ENCODE measurements around the gene PHLDB3.
"Not testable (repeated sequence)": the region's sequence is repeated elsewhere in the genome, so short reads cannot be mapped to it uniquely, and the experiment has no call there.

PHLDB3 gene

GRCh38 chr19:43526884-43527859 is 22.6 kb upstream of the PHLDB3 start, which contains the start of gene ETHE1:
TSS of gene ETHE1 (minus strand) at chr19:43527201. CDS start at chr19:43527177, 24 bp downstream.
- DNase-seq: peak in 1 of 2 experiments; percentile 45

GRCh38 chr19:43525836-43526771 is 21.6 kb upstream of the PHLDB3 start:
- DNase-seq: no peak

DNA sequence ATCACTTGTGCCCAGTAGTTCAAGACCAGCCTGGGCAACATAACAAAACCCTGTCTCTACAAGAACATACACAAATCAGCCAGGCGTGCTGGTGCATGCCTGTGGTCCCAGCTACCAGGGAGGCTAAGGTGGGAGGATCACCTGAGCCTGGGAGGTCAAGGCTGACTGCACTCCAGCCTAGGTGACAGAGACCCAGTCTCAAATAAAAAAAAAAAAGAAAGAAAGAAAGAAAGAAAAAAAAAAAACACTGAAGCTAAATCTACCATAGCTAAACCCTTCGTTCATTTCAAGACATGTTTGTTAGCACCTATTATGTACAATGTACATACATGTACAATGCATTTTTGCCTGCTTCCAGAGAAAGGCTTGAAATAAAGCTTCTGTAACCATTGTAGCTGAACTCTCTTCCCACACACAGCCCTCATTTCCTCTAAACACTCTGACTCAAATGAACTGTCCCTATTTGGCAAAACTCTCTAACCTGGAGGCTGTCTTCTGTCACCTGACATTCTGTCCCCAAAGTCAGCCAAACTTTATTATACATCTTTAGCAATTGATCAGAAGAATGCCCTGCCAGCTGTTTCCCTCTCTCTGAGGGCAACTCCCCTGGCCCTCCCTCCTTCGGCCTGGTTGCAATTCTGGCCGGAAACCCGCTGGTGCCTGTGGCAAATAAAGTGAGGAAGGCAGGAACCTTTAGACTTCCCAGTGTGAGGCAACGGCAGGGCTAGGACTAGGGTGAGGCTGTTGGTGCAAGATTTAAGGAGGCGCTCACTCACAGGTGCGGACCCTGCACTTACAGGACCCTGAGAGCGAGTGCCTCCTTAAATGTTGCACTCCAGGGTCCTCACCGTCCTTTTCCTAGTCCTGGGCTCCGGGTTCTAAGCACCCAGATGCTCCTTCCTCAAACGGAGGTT is 20.6 kb upstream of the PHLDB3 start:
- DNase-seq: no peak

GRCh38 chr19:43523696-43524095 is 19.1 kb upstream of the PHLDB3 start:
- DNase-seq: not testable (repeated sequence)

DNA sequence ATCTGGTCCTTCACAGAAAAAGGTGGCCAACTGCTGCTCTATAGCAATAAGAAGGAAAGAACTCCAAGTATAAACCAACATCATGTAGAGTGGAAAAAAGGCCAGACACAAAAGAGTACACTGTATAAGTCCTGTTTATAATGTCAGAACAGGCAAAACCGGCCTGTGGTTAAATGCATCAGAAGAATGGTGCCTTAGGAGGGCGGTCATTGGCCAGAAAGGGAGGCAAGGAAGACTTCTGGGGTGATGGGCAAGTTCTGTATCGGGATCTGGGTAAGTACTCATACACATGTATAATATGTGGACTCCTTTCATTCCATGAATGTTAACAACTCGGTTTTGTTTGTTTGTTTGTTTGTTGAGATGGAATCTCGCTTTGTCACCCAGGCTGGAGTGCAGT is 18.4 kb upstream of the PHLDB3 start:
- no peak for DNase-seq

GRCh38 chr19:43519436-43520088 is 15.0 kb upstream of the PHLDB3 start:
- peak; percentile 71 to 84 for DNase-seq

DNA sequence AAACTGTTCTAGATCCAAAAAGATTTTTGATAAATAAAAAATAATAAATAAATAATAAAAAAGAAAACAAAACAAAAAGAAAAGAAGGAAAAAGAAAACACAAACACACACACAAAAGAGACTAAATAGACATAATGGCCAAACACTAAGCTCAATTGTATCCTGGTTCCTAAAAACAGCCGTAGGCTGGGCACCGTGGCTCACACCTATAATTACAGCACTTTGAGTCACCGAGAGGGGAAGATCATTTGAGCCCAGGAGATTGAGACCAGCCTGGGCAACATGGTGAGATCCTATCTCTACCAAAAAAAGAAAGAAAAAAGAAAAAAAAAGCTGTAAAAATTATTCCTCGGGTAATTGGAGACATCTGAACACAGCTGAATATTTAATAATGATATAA is 13.5 kb upstream of the PHLDB3 start:
- no peak for DNase-seq

DNA sequence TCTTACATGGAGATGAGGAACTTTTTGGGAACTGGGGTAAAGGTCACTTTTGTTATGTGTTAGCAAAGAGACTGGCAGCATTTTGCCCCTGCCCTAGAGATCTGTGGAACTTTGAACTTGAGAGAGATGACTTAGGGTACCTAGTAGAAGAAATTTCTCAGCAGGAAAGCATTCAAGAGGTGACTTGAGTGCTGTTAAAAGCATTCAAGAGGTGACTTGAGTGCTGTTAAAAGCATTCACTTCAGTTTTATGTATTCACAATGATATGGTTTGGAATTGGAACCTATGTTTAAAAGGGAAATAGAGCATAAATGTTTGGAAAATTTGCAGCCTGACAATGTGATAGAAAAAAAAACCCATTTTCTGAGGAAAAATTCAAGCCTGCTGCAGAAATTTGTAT is 7.9 kb upstream of the PHLDB3 start:
- DNase-seq: not testable (repeated sequence)

- no peak for DNase-seq
Measured at GRCh38 chr19:43511324-43511723, 6.8 kb upstream of the PHLDB3 start.

DNA sequence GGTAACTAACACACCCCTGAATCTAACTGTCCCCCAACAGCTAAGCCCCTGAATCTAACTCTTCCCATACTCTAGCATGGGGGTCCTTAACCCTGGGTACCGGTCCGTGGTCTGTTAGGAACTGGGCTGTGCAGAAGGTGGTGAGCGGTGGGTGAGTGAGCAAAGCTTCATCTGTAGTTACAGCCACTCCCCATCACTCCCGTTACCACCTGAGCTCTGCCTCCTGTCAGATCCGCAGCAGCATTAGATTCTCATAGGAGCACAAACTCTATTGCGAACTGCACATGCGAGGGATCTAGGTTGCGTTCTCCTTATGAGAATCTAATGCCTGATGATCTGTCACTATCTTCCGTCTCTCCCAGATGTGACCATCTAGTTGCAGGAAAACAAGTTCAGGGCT is 6.2 kb upstream of the PHLDB3 start:
- no peak for DNase-seq

GRCh38 chr19:43507880-43508279 is 3.3 kb upstream of the PHLDB3 start:
- DNase-seq: no peak

DNA sequence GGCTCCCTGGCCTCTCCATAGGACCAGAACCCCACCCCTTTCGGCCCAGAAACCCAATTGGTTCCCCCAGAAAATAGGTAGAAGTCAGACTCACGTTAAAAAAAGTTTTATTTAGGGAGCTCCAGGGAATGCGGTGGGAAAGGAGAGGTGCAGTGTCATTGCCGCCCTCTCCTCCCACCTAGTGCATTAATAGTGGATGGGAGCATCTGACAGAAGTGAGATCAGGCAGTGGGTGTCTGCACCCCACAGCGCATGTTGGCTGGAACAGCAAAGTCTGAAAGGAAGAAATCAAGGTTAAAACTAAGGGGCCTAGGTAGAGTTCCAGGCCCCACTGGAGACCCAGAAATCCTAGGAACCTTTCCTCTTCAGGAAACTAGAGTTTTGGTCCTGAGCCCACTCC is 2.1 kb upstream of the PHLDB3 start:
- no peak for DNase-seq

DNA sequence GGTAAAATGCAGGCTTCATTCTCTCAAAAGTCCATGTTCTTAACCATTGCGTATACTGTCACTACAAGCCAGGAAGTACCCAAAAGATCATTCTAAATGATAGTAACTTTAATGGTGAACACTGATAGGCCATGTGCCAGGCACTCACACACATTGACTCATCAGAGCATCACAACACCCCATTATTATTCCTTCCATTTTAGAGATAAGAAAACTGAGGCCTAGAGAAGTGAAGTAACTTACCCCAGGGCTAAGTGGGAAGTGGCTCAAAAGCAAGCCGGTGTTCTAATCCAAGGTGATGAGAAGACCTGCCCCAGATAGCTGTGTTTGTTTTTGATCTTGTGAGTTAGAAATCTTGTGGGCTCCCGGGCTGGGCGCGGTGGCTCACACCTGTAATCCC is 1.4 kb upstream of the PHLDB3 start:
- DNase-seq: no peak

- no peak for DNase-seq
Measured at GRCh38 chr19:43505186-43505456, 575 bp upstream of the PHLDB3 start.

DNA sequence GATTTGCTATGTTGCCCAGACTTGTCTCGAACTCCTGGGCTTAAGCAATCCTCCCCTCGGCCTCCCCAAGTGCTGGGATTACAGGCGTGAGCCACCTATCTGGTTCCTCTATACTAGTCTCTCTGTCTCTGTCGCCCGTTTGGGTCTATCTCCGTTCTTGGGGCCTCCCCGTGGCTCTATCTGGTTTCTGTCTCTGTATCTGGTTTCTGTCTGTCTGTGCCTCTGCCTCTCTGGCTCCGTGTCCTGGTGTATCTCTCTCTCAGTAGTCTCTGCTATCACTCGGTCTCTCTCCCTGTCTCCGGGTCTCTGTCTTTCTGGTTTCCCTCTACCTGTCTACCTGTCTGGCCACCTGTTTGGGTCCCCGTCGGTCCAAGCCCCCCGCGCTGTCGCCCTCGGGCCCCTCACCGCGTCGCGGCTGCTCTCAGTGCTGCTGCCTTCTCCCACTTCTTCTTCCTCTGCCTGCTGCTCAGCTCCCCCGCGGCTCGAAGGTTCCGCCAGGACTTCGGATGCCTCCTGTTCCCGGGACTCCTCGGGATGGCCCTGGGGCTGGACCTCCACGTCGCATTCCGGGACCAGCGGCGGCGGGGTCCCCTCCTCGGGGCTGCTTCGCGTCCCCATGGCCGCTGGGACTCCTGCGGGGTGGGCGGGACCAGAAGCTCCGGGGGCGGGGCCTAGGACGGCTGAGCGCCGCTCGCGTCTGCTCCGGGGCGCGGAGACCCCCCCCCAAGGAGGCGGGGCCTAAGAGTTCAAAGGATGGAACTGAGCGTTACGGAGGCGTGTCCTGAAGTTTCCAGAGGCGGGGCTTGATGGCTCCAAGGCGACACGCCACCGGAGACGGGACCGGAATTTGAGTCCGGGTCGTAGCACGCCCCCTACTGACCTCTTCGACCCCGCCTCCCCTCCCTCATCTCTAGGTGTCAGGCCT is 783 bp downstream of the PHLDB3 start:
- DNase-seq: peak; percentile 81 to 85

- DNase-seq: no peak
Measured at GRCh38 chr19:43502419-43502976, 2.0 kb downstream of the PHLDB3 start.

- DNase-seq: no peak
Measured at GRCh38 chr19:43501661-43502418, 2.7 kb downstream of the PHLDB3 start.

DNA sequence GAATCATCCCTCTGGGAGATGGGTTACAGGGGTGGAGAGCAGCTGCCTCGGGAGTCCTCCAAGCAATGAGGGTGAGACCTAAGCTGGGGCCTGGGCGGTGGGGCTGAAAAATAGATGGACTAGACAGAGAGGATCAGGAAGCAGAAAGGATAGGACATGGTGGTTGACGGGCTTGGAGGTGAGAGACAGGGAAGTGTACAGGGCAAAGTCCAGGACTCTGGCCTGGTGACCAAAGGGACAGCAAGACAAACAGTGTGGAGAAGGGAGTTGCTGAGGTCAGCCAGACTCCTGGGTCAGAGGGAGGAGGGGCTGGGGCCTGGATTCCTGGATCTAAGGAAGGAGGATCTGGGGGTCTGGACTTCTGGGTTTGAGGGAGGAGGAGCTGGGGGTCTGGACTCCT is 5.5 kb downstream of the PHLDB3 start:
- DNase-seq: no peak

GRCh38 chr19:43498233-43498842 is 6.2 kb downstream of the PHLDB3 start:
- no peak for DNase-seq

Data from NCI-H2081 (cell line).